Measurements from ENCODE around the gene PRXL2C. TPM values are rescaled to one million over a fixed set of nuclear protein-coding genes. Genes with fewer than 3 reads are reported as not detected.
"Not testable (repeated sequence)": the region's sequence is repeated elsewhere in the genome, so short reads cannot be mapped to it uniquely, and the experiment has no call there.

The PRXL2C gene
- total RNA-seq, 1 experiment from 2014 or later, result 15.2 TPM

DNA sequence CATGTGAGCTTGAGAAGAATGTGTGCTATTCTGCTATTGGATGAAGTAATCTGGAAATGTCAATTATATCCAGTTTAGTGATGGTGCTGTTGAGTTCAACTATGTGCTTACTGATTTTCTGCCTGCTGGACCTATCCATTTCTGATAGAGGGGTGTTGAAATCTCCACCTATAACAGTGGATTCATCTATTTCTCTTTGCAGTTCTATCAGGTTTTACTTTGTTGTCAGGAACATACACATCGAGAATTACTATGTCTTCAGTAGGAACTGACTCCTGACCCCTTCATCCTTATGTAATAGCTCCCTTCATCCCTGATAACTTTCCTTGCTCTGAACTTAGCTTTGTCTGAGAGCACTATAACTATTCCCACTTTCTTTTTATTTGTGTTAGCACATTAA lies 18.7 kb downstream of the PRXL2C start:
- no peaks in the 10 kb centered on the region for H3F3A ChIP-seq (ENCODE audit: low read length, unreplicated experiment)
- H3K4me3 ChIP-seq (ENCODE audit: low read length), result no peak overlapping the region
- ChIA-PET CTCF (no interaction called here), POLR2A (ENCODE audit: unreplicated experiment) (no interaction called here)
- intact Hi-C loops (cut with micrococcal nuclease), result no loop called here
- H4K20me1 ChIP-seq (ENCODE audit: low read length), result no peaks in the 10 kb centered on the region
- H3K4me2 ChIP-seq (ENCODE audit: low read length), result no peak overlapping the region
- H3K27ac ChIP-seq (ENCODE audit: low read length), result no peak overlapping the region
- no peaks in the 10 kb centered on the region for H3K9me3 ChIP-seq (ENCODE audit: low read length)
- H3K9me2 ChIP-seq (replicated peaks; ENCODE audit: low read length), result no peaks in the 10 kb centered on the region
- ATAC-seq (no peak), DNase-seq (no peak)
- H3K27me3 ChIP-seq (ENCODE audit: low read length), result no peaks in the 10 kb centered on the region
- no peaks in the 10 kb centered on the region for H3K79me2 ChIP-seq (ENCODE audit: low read length)
- no peak overlapping the region for H3K9ac ChIP-seq (ENCODE audit: low read length)
- no peaks in the 10 kb centered on the region for H3K36me3 ChIP-seq (ENCODE audit: low read depth, low read length)
- H2AFZ ChIP-seq (ENCODE audit: low read length), result no peak overlapping the region
- no peaks in the 10 kb centered on the region for H3K4me1 ChIP-seq (ENCODE audit: insufficient read depth, low read length)
- TF ChIP-seq EZH2phosphoT487 (IDR thresholded peaks at IDR 0.05; ENCODE audit: borderline replicate concordance, low read length), result no peak
- TF ChIP-seq, protein P1, sequence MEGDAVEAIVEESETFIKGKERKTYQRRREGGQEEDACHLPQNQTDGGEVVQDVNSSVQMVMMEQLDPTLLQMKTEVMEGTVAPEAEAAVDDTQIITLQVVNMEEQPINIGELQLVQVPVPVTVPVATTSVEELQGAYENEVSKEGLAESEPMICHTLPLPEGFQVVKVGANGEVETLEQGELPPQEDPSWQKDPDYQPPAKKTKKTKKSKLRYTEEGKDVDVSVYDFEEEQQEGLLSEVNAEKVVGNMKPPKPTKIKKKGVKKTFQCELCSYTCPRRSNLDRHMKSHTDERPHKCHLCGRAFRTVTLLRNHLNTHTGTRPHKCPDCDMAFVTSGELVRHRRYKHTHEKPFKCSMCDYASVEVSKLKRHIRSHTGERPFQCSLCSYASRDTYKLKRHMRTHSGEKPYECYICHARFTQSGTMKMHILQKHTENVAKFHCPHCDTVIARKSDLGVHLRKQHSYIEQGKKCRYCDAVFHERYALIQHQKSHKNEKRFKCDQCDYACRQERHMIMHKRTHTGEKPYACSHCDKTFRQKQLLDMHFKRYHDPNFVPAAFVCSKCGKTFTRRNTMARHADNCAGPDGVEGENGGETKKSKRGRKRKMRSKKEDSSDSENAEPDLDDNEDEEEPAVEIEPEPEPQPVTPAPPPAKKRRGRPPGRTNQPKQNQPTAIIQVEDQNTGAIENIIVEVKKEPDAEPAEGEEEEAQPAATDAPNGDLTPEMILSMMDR (conservative IDR thresholded peaks at IDR 0.05; ENCODE audit: low read depth, low read length), result no peak
- no peak for TF ChIP-seq EZH2 (IDR thresholded peaks at IDR 0.05; ENCODE audit: low read length, unreplicated experiment)
- BruUV-seq (replicated peaks), result no TSS peak

DNA sequence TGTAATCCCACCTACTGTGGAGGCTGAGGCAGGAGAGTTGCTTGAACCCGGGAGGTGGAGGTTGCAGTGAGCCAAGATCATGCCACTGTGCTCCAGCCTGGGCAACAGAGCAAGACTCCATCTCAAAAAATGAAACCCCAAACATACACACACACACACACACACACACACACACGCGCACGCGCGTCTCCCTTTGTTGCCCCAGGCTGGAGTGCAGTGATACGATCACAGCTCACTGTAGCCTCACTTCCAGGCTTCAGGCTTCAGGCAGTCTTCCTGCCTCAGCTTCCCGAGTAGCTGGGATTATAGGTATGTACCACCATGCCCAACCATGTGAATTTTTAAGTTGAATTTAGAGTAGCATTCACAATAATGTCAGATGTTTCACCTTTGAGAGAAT lies 21.5 kb downstream of the PRXL2C start:
- BruUV-seq (replicated peaks); CTCF ChIA-PET: not testable (repeated sequence)
- POLR2A ChIA-PET (ENCODE audit: unreplicated experiment), result interaction anchor here (0.6 kb wide), 1 partner anchor 32 kb away, joined by 4 read pairs; no protein-coding TSS in a partner anchor

DNA sequence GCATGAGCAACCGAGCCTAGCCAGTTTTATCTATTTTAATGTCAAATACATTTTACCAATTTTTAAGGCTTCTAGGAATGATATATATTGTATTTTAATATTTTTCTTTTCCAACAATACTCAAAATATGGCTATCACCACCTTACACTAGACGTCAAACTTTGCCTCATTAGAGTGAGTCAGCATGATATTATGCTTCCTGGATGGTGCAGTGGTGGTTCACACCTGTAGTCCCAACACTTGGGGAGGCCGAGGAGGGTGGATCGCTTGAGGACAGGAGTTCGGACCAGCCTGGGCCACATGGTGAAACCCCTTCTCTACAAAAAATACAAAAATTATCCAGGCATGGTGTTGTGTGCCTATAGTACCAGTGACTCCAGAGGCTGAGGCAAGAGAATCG lies 28.2 kb downstream of the PRXL2C start:
- H3K27ac ChIP-seq (ENCODE audit: low read length), result peak overlapping the region; percentile 96
- BruUV-seq (replicated peaks), result no TSS peak
- intact Hi-C loops (cut with micrococcal nuclease), result no loop called here
- peak; percentile 18 for DNase-seq
- ATAC-seq, result peak; percentile 52
- H3K79me2 ChIP-seq (ENCODE audit: low read length), result no peaks in the 10 kb centered on the region
- H3K4me1 ChIP-seq (ENCODE audit: insufficient read depth, low read length), result peaks cover 15% of the 10 kb centered on the region
- no peaks in the 10 kb centered on the region for H3K9me3 ChIP-seq (ENCODE audit: low read length)
- peak overlapping the region; percentile 64 for H3K9ac ChIP-seq (ENCODE audit: low read length)
- H3K27me3 ChIP-seq (ENCODE audit: low read length), result no peaks in the 10 kb centered on the region
- POLR2A ChIA-PET (ENCODE audit: unreplicated experiment), result interaction anchor here (0.6 kb wide), 1 partner anchor 49 kb away, joined by 3 read pairs; no protein-coding TSS in a partner anchor
- peak overlapping the region; percentile 35; the same call in 1 of the 2 replicates for H2AFZ ChIP-seq (ENCODE audit: low read length)
- no peaks in the 10 kb centered on the region for H3K9me2 ChIP-seq (replicated peaks; ENCODE audit: low read length)
- no peaks in the 10 kb centered on the region for H3K36me3 ChIP-seq (ENCODE audit: low read depth, low read length)
- CTCF ChIA-PET, result no interaction called here
- H3K4me2 ChIP-seq (ENCODE audit: low read length), result peak overlapping the region; percentile 59
- H3F3A ChIP-seq (ENCODE audit: low read length, unreplicated experiment), result no peaks in the 10 kb centered on the region
- no peaks in the 10 kb centered on the region for H4K20me1 ChIP-seq (ENCODE audit: low read length)
- H3K4me3 ChIP-seq (ENCODE audit: low read length), result no peak overlapping the region
- TF ChIP-seq, protein P1 (conservative IDR thresholded peaks at IDR 0.05; ENCODE audit: low read depth, low read length), result no peak
- no peak for TF ChIP-seq EZH2phosphoT487 (IDR thresholded peaks at IDR 0.05; ENCODE audit: borderline replicate concordance, low read length)
- TF ChIP-seq EZH2 (IDR thresholded peaks at IDR 0.05; ENCODE audit: low read length, unreplicated experiment), result no peak

More for the DNA sequence above, 21.5 kb downstream of the PRXL2C start:
- H3K4me1 ChIP-seq (ENCODE audit: insufficient read depth, low read length); H3K27ac ChIP-seq (ENCODE audit: low read length); H3K9me3 ChIP-seq (ENCODE audit: low read length); H3K4me3 ChIP-seq (ENCODE audit: low read length); H3K27me3 ChIP-seq (ENCODE audit: low read length); intact Hi-C loops (cut with micrococcal nuclease); H4K20me1 ChIP-seq (ENCODE audit: low read length); ATAC-seq; DNase-seq; H3F3A ChIP-seq (ENCODE audit: low read length, unreplicated experiment); H2AFZ ChIP-seq (ENCODE audit: low read length); H3K79me2 ChIP-seq (ENCODE audit: low read length); H3K36me3 ChIP-seq (ENCODE audit: low read depth, low read length); H3K9me2 ChIP-seq (replicated peaks; ENCODE audit: low read length); H3K9ac ChIP-seq (ENCODE audit: low read length); H3K4me2 ChIP-seq (ENCODE audit: low read length): not testable (repeated sequence)
